K562 (cell line): Measurements from ENCODE around the gene TAT. TPM values are rescaled to one million over a fixed set of nuclear protein-coding genes. Genes with fewer than 3 reads are reported as not detected.

Experiments used
- ATAC-seq: fragments of 200-7000 bp; cut with Tn5 transposase; 3 replicates; pipeline ENCODE4 v1.9.1; 2020; ENCODE audit warnings: moderate library complexity
- BruUV-seq: library from RNA; stranded (reverse); fragments of 400-500 nt; replicated peaks from 2 replicates; lab custom pipeline; 2021; lab: Mats Ljungman, UMichigan
- CTCF ChIA-PET: fragments of 300-600 bp; formaldehyde crosslinking; extraction: SDS; loops from one replicate; lab custom pipeline; 2021; ENCODE audit warnings: low intra/inter-chr PET ratio; lab: Yijun Ruan, JAX
- POLR2A ChIA-PET: fragments of 300-600, 350-650 bp; sonication (Branson Sonifier 250); formaldehyde crosslinking; extraction: SDS; loops from one replicate; lab custom pipeline; 2021; ENCODE audit warnings: antibody characterized with exemption, inconsistent platforms; lab: Yijun Ruan, JAX
- DNase-seq, 4 experiments: peaks; one replicate each; pipeline versions ENCODE4 v3.0.0 to v3.0.0-alpha.2; 2011 to 2018; ENCODE audit warnings: low spot score in 3 of 4, mixed read lengths in 3 of 4; ENCODE audit errors: extremely low read depth in 1 of 4
- FAIRE-seq: peaks from 2 replicates; lab custom pipeline; 2011; peaks lifted over from hg19 to GRCh38; lab: Jason Lieb, UNC
- H2AFZ ChIP-seq: 2 replicates; pipeline ENCODE4 v1.6.0; 2011; ENCODE audit warnings: low read depth, low read length, control low read depth, inconsistent platforms
- H3K27ac ChIP-seq: fragments of 200-600 bp; 3 replicates; pipeline ENCODE4 v1.8.0; 2011; ENCODE audit warnings: low read depth, mild to moderate bottlenecking, control low read depth, inconsistent platforms, low read length, moderate library complexity, mixed read lengths; ENCODE audit errors: extremely low read depth
- H3K27me3 ChIP-seq, 2 experiments: fragments of 300-600 bp in 1 of 2; 2 replicates in 1 of 2; 3 replicates in 1 of 2; pipeline versions ENCODE4 v1.6.0 to v1.8.0; 2011; ENCODE audit warnings: inconsistent platforms in 2 of 2, low read length in 2 of 2, mild to moderate bottlenecking in 1 of 2, mixed read lengths in 1 of 2, moderate library complexity in 1 of 2; ENCODE audit not compliant: control insufficient read depth in 2 of 2, insufficient read depth in 2 of 2
- H3K36me3 ChIP-seq: fragments of 300-600 bp; 3 replicates; pipeline ENCODE4 v1.8.0; 2011; ENCODE audit warnings: mild to moderate bottlenecking, low read length, inconsistent platforms; ENCODE audit not compliant: control insufficient read depth, insufficient read depth
- H3K4me1 ChIP-seq, 2 experiments: fragments of 200-600 bp in 1 of 2; replicated peaks in 1 of 2; 2 replicates in 1 of 2; 3 replicates in 1 of 2; pipeline versions ENCODE4 v1.5.1 to v1.8.0; 2011; ENCODE audit warnings: inconsistent platforms in 2 of 2, low read length in 2 of 2, mild to moderate bottlenecking in 1 of 2, mixed read lengths in 1 of 2, moderate library complexity in 1 of 2; ENCODE audit not compliant: control insufficient read depth in 2 of 2, insufficient read depth in 2 of 2
- H3K4me2 ChIP-seq: 2 replicates; pipeline ENCODE4 v1.6.1; 2011; ENCODE audit warnings: low read length, control low read depth, inconsistent platforms, mixed read lengths; ENCODE audit not compliant: insufficient read depth
- H3K4me3 ChIP-seq: fragments of 200-600 bp; sonication (generic), shearing (Covaris generic); 2 replicates; pipeline ENCODE4 v1.5.1; 2016; ENCODE audit warnings: control low read depth, inconsistent platforms
- H3K79me2 ChIP-seq: fragments of 200-600 bp; 3 replicates; pipeline ENCODE4 v1.8.0; 2011; ENCODE audit warnings: low read length, inconsistent platforms; ENCODE audit not compliant: control insufficient read depth, insufficient read depth
- H3K9ac ChIP-seq, 2 experiments: 2 replicates each; pipeline versions ENCODE4 v1.6.0 to v1.6.1; 2011; ENCODE audit warnings: low read depth in 2 of 2, low read length in 2 of 2, control low read depth in 1 of 2, inconsistent platforms in 1 of 2, mild to moderate bottlenecking in 1 of 2, mixed read lengths in 1 of 2; ENCODE audit not compliant: insufficient read depth in 1 of 2
- H3K9me1 ChIP-seq: one replicate; pipeline ENCODE4 v1.6.0; 2011; ENCODE audit warnings: inconsistent platforms, mild to moderate bottlenecking, low read length, moderate library complexity; ENCODE audit not compliant: control insufficient read depth, insufficient read depth
- H3K9me3 ChIP-seq: replicated peaks from 2 replicates; pipeline ENCODE4 v1.5.1; 2011; ENCODE audit warnings: low read depth, low read length, inconsistent platforms; ENCODE audit not compliant: control insufficient read depth, insufficient read depth
- H4K20me1 ChIP-seq: replicated peaks from 2 replicates; pipeline ENCODE4 v1.6.1; 2011; ENCODE audit warnings: low read length, inconsistent platforms, mixed read lengths; ENCODE audit not compliant: control insufficient read depth, insufficient read depth
- ARID1B ChIP-seq: fragments of 450-650 bp; IDR thresholded peaks from 2 replicates; pipeline ENCODE4 v1.6.1; 2016; ENCODE audit warnings: antibody characterized with exemption, mild to moderate bottlenecking, inconsistent platforms
- CHCHD3 ChIP-seq: fragments of 250-450 bp; sonication (Bioruptor Pico); IDR thresholded peaks from 2 replicates; pipeline ENCODE4 v2.1.2; 2022; ENCODE audit warnings: mild to moderate bottlenecking
- CREM ChIP-seq: IDR thresholded peaks from 2 replicates; pipeline ENCODE4 v1.6.1; 2014; ENCODE audit warnings: antibody characterized with exemption, low read depth
- DLX4 ChIP-seq: fragments of 250-450 bp; sonication (Bioruptor Pico); IDR thresholded peaks from 2 replicates; pipeline ENCODE4 v1.6.1; 2021; ENCODE audit warnings: mild to moderate bottlenecking
- DNMT1 ChIP-seq: fragments of 450-650 bp; IDR thresholded peaks from 2 replicates; pipeline ENCODE4 v1.6.1; 2016; ENCODE audit warnings: antibody characterized with exemption, mild to moderate bottlenecking
- FOXA1 ChIP-seq: fragments of 450-650 bp; IDR thresholded peaks from 2 replicates; pipeline ENCODE4 v1.6.1; 2016; ENCODE audit warnings: mild to moderate bottlenecking, borderline replicate concordance
- HCFC1 ChIP-seq: IDR thresholded peaks from 2 replicates; pipeline ENCODE4 v1.6.1; 2012; ENCODE audit warnings: low read depth, low read length, improper control_type of control experiment
- HDGF ChIP-seq: fragments of 450-650 bp; IDR thresholded peaks from 2 replicates; pipeline ENCODE4 v1.6.1; 2016
- NFRKB ChIP-seq: fragments of 450-650 bp; IDR thresholded peaks from 2 replicates; pipeline ENCODE4 v1.6.1; 2016; ENCODE audit warnings: low read depth
- PPARD ChIP-seq: fragments of 250-450 bp; sonication (Bioruptor Pico); IDR thresholded peaks from 2 replicates; pipeline ENCODE4 v1.8.0; 2022; ENCODE audit warnings: inconsistent platforms, mild to moderate bottlenecking, moderate library complexity
- RBM17 ChIP-seq: fragments of 200-400 bp; formaldehyde crosslinking; IDR thresholded peaks from 2 replicates; pipeline ENCODE4 v1.6.1; 2017; ENCODE audit warnings: low read depth, mild to moderate bottlenecking, low read length, borderline replicate concordance
- TCF7 ChIP-seq: sonication (generic); IDR thresholded peaks from 2 replicates; pipeline ENCODE4 v1.6.1; 2016; ENCODE audit warnings: antibody characterized with exemption, borderline replicate concordance
- TEAD1 ChIP-seq, 2 experiments: fragments of 450-650 bp in 1 of 2; sonication (generic) in 1 of 2; formaldehyde crosslinking; IDR thresholded peaks; 2 replicates each; pipeline versions ENCODE4 v1.4.0 to v1.8.0; 2020 to 2022; ENCODE audit warnings: mild to moderate bottlenecking in 2 of 2, missing genetic modification reagents in 1 of 2
- USF1 ChIP-seq: sonication (generic); formaldehyde crosslinking; IDR thresholded peaks from 2 replicates; pipeline ENCODE4 v1.9.0; 2022; ENCODE audit warnings: mild to moderate bottlenecking, missing genetic modification reagents
- ZBTB43 ChIP-seq: sonication (generic); formaldehyde crosslinking; IDR thresholded peaks from 2 replicates; pipeline ENCODE4 v1.8.0; 2023; ENCODE audit warnings: mild to moderate bottlenecking, missing genetic modification reagents
- ZFP91 ChIP-seq: sonication (generic); formaldehyde crosslinking; IDR thresholded peaks from 2 replicates; pipeline ENCODE4 v1.8.0; 2022; ENCODE audit warnings: mild to moderate bottlenecking, missing genetic modification reagents
- ZNF431 ChIP-seq: sonication (generic); formaldehyde crosslinking; IDR thresholded peaks from 2 replicates; pipeline ENCODE4 v1.8.0; 2022; ENCODE audit warnings: mild to moderate bottlenecking, missing genetic modification reagents
- WGBS: fragments of 100-300 bp; shearing (Covaris generic); methylation state at CpG from one replicate; pipeline ENCODE4 v1.1.6; 2016; ENCODE audit warnings: low coverage, mixed read lengths; ENCODE audit not compliant: insufficient coverage; ENCODE audit errors: missing lambda C conversion rate; 5-methylcytosine and 5-hydroxymethylcytosine counted together
- in situ Hi-C: fragments of 300-500 bp; cut with MboI; formaldehyde crosslinking; loops from 4 replicates; pipeline ENCODE4 v1.15.0; 2018; ENCODE audit warnings: inconsistent platforms, mixed read lengths
- intact Hi-C: fragments of 100-400 bp; cut with micrococcal nuclease; formaldehyde crosslinking; loops from 2 replicates; pipeline ENCODE4 v1.14.2; 2022
- polyA plus RNA-seq, 8 experiments: library from polyadenylated mRNA; depleted of rRNA in 4 of 8; stranded (reverse) in 5 of 8; unstranded in 3 of 8; fragments of >200 nt; fragmentation: Nextera tagmentation in 2 of 8; fragmentation: Illumina TruSeq in 1 of 8; extraction: Ambion mirVana in 2 of 8; extraction: Trizol in 1 of 8; gene quantifications; 2 replicates each; pipeline versions ENCODE4 v1.2.1 to v1.2.3, GENCODE V29; 2011 to 2014; ENCODE audit warnings: inconsistent platforms in 1 of 8, missing spikeins in 1 of 8
- total RNA-seq, 7 experiments: library from RNA; depleted of rRNA in 6 of 7; stranded (reverse); fragments of >200 nt in 6 of 7; fragmentation: Illumina TruSeq in 2 of 7; extraction: Trizol in 2 of 7; gene quantifications; 2 replicates each; pipeline versions ENCODE4 v1.2.1 to v1.2.3, GENCODE V29; 2011 to 2021; ENCODE audit warnings: low replicate concordance in 1 of 7

Gene TAT
- total and polyA plus RNA-seq, 9 of the 15 experiments (the other 6 are each of a cell fraction or from before 2014, with no cell fraction given), result 0.04 to 0.24 (median 0.04) TPM; not detected in 6

- Histone ChIP-seq H3K36me3 (no peaks in the 10 kb centered on the region), H3K4me2 (no peak overlapping the region)
- TF ChIP-seq DLX4 (CRISPR knock-in tag), result no peak
- TF ChIP-seq HDGF, result no peak
- no peak for TF ChIP-seq HCFC1
- TF ChIP-seq PPARD (CRISPR knock-in tag), result no peak
- TF ChIP-seq RBM17, result no peak
- TF ChIP-seq TEAD1 (CRISPR knock-in tag; IDR thresholded peaks at IDR 0.05), result no peak
- TF ChIP-seq ARID1B, result no peak
- TF ChIP-seq USF1 (CRISPR knock-in tag), result no peak
- TF ChIP-seq DNMT1, result no peak
- TF ChIP-seq CREM, result no peak
- no peak for TF ChIP-seq ZBTB43 (CRISPR knock-in tag)
- TF ChIP-seq CHCHD3, result no peak
- no peak for TF ChIP-seq ZNF431
- TF ChIP-seq NFRKB, result no peak
- TF ChIP-seq FOXA1, result no peak
- TF ChIP-seq ZFP91 (CRISPR knock-in tag), result no peak
- no peak for TF ChIP-seq TCF7
- TF ChIP-seq, all 486 proteins: peak for 0
- Histone ChIP-seq H3K4me1 (no peaks in the 10 kb centered on the region), H3K79me2 (no peaks in the 10 kb centered on the region), H3K27ac (no peak overlapping the region), H3K9me3 (no peaks in the 10 kb centered on the region), H3K27me3 (peaks cover 38 to 45% of the 10 kb centered on the region in 2 experiments), H4K20me1 (0 out of 2 replicates have a peak, but pooled peaks cover 4% of the 10 kb centered on the region), H3K4me3 (no peak overlapping the region), H2AFZ (no peak overlapping the region), H3K9me1 (no peaks in the 10 kb centered on the region), H3K9ac (no peak overlapping the region)
- no peak for ATAC-seq
- WGBS, result 0% methylated on average over 3 of the region's 3 CpGs
- in situ Hi-C loops (loop anchor here (10.0 kb wide), 1 partner anchor 160 kb away; no protein-coding TSS in a partner anchor), intact Hi-C loops (no loop called here)
- CTCF ChIA-PET, result no interaction called here
- no peak for DNase-seq
- POLR2A ChIA-PET, result interaction anchor here (0.7 to 1.3 kb wide), 4 partner anchors 8 to 58 kb away, joined by 3 to 4 read pairs (median 3); partner anchors contain the start of genes CHST4 and TAT
- no TSS peak for BruUV-seq
- no peak for FAIRE-seq
These were observed 7.8 kb upstream of the TAT start for GRCh38 chr16:71584543-71585317.
